Common myeloid progenitor, CD34-positive (primary cell): Measurements from ENCODE around the gene CCDC137.
A peak's percentile ranks its signal among the peaks of the same experiment; 100 is the strongest.

Source experiments
- CTCF ChIA-PET: fragments of 350-600 bp; sonication (Branson Sonifier 250); formaldehyde crosslinking; loops from one replicate; lab custom pipeline; 2021; ENCODE audit warnings: antibody characterized with exemption; lab: Charles Lee
- POLR2A ChIA-PET: fragments of 350-600 bp; sonication (Branson Sonifier 250); formaldehyde crosslinking; loops from one replicate; lab custom pipeline; 2021; ENCODE audit warnings: antibody characterized with exemption; lab: Charles Lee
- DNase-seq, 3 donors: peaks; one replicate each; pipeline versions ENCODE4 v3.0.0 to v3.0.0-alpha.2; 2013
- H3K27ac ChIP-seq, 2 experiments: 1 replicate in 1 of 2; 2 replicates in 1 of 2; pipeline ENCODE4 v1.7.0; 2013; ENCODE audit warnings: inconsistent platforms in 2 of 2, low read length in 2 of 2, mild to moderate bottlenecking in 2 of 2, low read depth in 1 of 2, moderate library complexity in 1 of 2; ENCODE audit not compliant: severe bottlenecking in 2 of 2, insufficient read depth in 1 of 2, poor library complexity in 1 of 2
- H3K27me3 ChIP-seq, 5 experiments: replicated peaks in 2 of 5; 1 replicate in 3 of 5; 2 replicates in 2 of 5; pipeline versions ENCODE4 v1.6.1 to v1.7.0; 2013; ENCODE audit warnings: low read length in 4 of 5, mild to moderate bottlenecking in 2 of 5, moderate library complexity in 2 of 5, inconsistent platforms in 1 of 5; ENCODE audit not compliant: insufficient read depth in 5 of 5, control insufficient read depth in 4 of 5
- H3K36me3 ChIP-seq, 4 experiments: 1 replicate in 2 of 4; 2 replicates in 2 of 4; pipeline versions ENCODE4 v1.6.1 to v1.7.0; 2013; ENCODE audit warnings: low read length in 3 of 4, control low read depth in 1 of 4, mild to moderate bottlenecking in 1 of 4; ENCODE audit not compliant: control insufficient read depth in 4 of 4, insufficient read depth in 4 of 4
- H3K4me1 ChIP-seq, 4 experiments: 1 replicate in 3 of 4; 2 replicates in 1 of 4; pipeline versions ENCODE4 v1.6.1 to v1.7.1; 2013; ENCODE audit warnings: low read length in 3 of 4, mild to moderate bottlenecking in 3 of 4, control low read depth in 1 of 4, inconsistent platforms in 1 of 4, moderate library complexity in 1 of 4; ENCODE audit not compliant: control insufficient read depth in 4 of 4, insufficient read depth in 4 of 4; ENCODE audit errors: control extremely low read depth in 1 of 4
- H3K4me3 ChIP-seq, 7 experiments: 1 replicate in 4 of 7; 2 replicates in 3 of 7; pipeline versions ENCODE4 v1.5.1 to v1.7.0; 2013; ENCODE audit warnings: mild to moderate bottlenecking in 7 of 7, low read length in 6 of 7, moderate library complexity in 6 of 7, inconsistent platforms in 2 of 7, low read depth in 2 of 7, control low read depth in 1 of 7; ENCODE audit not compliant: insufficient read depth in 4 of 7, control insufficient read depth in 1 of 7; ENCODE audit errors: extremely low read depth in 1 of 7
- H3K9me3 ChIP-seq, 5 experiments: 1 replicate in 4 of 5; 2 replicates in 1 of 5; pipeline versions ENCODE4 v1.6.1 to v1.7.1; 2013; ENCODE audit warnings: low read length in 4 of 5, mild to moderate bottlenecking in 2 of 5, inconsistent platforms in 1 of 5, low read depth in 1 of 5, moderate library complexity in 1 of 5; ENCODE audit not compliant: control insufficient read depth in 4 of 5, insufficient read depth in 2 of 5; ENCODE audit errors: control extremely low read depth in 1 of 5
- WGBS: methylation state at CpG from one replicate; pipeline ENCODE4 v1.1.5; 2013; ENCODE audit not compliant: insufficient coverage; 5-methylcytosine and 5-hydroxymethylcytosine counted together

CCDC137 gene

GRCh38 chr17:81719410-81720266, 53.1 kb downstream of the CCDC137 start:
- WGBS: 96% methylated on average over 24 of the region's 33 CpGs
- Histone ChIP-seq H3K27me3 (peaks cover 0 to 12% (median 0%) of the 10 kb centered on the region in 5 experiments), H3K4me1 (peaks cover 0 to 16% (median 9%) of the 10 kb centered on the region in 4 experiments), H3K9me3 (no peaks in the 10 kb centered on the region), H3K27ac (no peak overlapping the region), H3K4me3 (no peak overlapping the region), H3K36me3 (peaks cover 0 to 23% (median 3%) of the 10 kb centered on the region in 4 experiments)
- POLR2A ChIA-PET: no interaction called here
- CTCF ChIA-PET: interaction anchor here (1.5 kb wide), 1 partner anchor 15 kb away, joined by 3 read pairs; no protein-coding TSS in a partner anchor
- DNase-seq: no peak

GRCh38 chr17:81720267-81721071, 53.9 kb downstream of the CCDC137 start:
- CTCF ChIA-PET: interaction anchor here (1.5 to 1.6 kb wide), 3 partner anchors 7 to 15 kb away, joined by 3 to 8 read pairs (median 6); no protein-coding TSS in a partner anchor
- Histone ChIP-seq H3K9me3 (no peaks in the 10 kb centered on the region), H3K27me3 (peaks cover 0 to 13% (median 3%) of the 10 kb centered on the region in 5 experiments), H3K27ac (no peak overlapping the region), H3K36me3 (peaks cover 0 to 21% (median 3%) of the 10 kb centered on the region in 4 experiments), H3K4me1 (peaks cover 0 to 16% (median 9%) of the 10 kb centered on the region in 4 experiments), H3K4me3 (no peak overlapping the region)
- no peak for DNase-seq
- WGBS: 91% methylated on average over 30 of the region's 33 CpGs
- POLR2A ChIA-PET: no interaction called here

GRCh38 chr17:81722184-81723120, 55.9 kb downstream of the CCDC137 start:
- Histone ChIP-seq H3K36me3 (peaks cover 0 to 10% (median 3%) of the 10 kb centered on the region in 4 experiments), H3K27ac (no peak overlapping the region), H3K9me3 (no peaks in the 10 kb centered on the region), H3K4me1 (peaks cover 0 to 16% (median 9%) of the 10 kb centered on the region in 4 experiments), H3K4me3 (no peak overlapping the region), H3K27me3 (peaks cover 0 to 13% (median 3%) of the 10 kb centered on the region in 5 experiments)
- peak; percentile 46 to 81 (median 79) for DNase-seq
- WGBS: 56% methylated on average over 8 of the region's 10 CpGs
- CTCF ChIA-PET: interaction anchor here (1.6 kb wide), 3 partner anchors 8 to 106 kb away, joined by 5 to 8 read pairs (median 6); no protein-coding TSS in a partner anchor
- POLR2A ChIA-PET: no interaction called here
